H9 (cell line): ENCODE measurements around the gene BRCA1. TPM values are rescaled to one million over a fixed set of nuclear protein-coding genes. Genes with fewer than 3 reads are reported as not detected.

Experiments used
- DNase-seq: peaks from one replicate; pipeline ENCODE4 v3.0.0-alpha.2; 2017
- H2AFZ ChIP-seq: one replicate; pipeline ENCODE4 v1.6.1; 2013; ENCODE audit warnings: mild to moderate bottlenecking, low read length, control low read depth, moderate library complexity
- H2AK5ac ChIP-seq: 2 replicates; pipeline ENCODE4 v1.6.1; 2013; ENCODE audit warnings: low read length, control low read depth, mixed read lengths; ENCODE audit not compliant: insufficient read length
- H2BK120ac ChIP-seq: one replicate; pipeline ENCODE4 v1.6.1; 2013; ENCODE audit warnings: low read depth, mild to moderate bottlenecking, low read length, control low read depth, inconsistent platforms; ENCODE audit not compliant: poor library complexity, severe bottlenecking
- H2BK12ac ChIP-seq: 2 replicates; pipeline ENCODE4 v1.6.1; 2013; ENCODE audit warnings: low read length, control low read depth, mixed read lengths, low read depth; ENCODE audit not compliant: insufficient read length
- H2BK15ac ChIP-seq: 2 replicates; pipeline ENCODE4 v1.6.1; 2013; ENCODE audit warnings: low read depth, low read length, control low read depth
- H2BK20ac ChIP-seq: one replicate; pipeline ENCODE4 v1.6.1; 2013; ENCODE audit warnings: low read depth, mild to moderate bottlenecking, low read length, control low read depth, inconsistent platforms; ENCODE audit not compliant: poor library complexity, severe bottlenecking
- H2BK5ac ChIP-seq: 2 replicates; pipeline ENCODE4 v1.6.1; 2013; ENCODE audit warnings: low read length, control low read depth, mixed read lengths; ENCODE audit not compliant: insufficient read length
- H3K14ac ChIP-seq: 2 replicates; pipeline ENCODE4 v1.6.1; 2013; ENCODE audit warnings: low read length, control low read depth; ENCODE audit not compliant: insufficient read depth
- H3K18ac ChIP-seq: 2 replicates; pipeline ENCODE4 v1.6.1; 2013; ENCODE audit warnings: low read depth, mild to moderate bottlenecking, mixed read lengths, low read length, control low read depth; ENCODE audit not compliant: insufficient read length
- H3K23ac ChIP-seq: 2 replicates; pipeline ENCODE4 v1.6.1; 2013; ENCODE audit warnings: low read length, control low read depth, mixed read lengths, low read depth; ENCODE audit not compliant: insufficient read length
- H3K23me2 ChIP-seq: 2 replicates; pipeline ENCODE4 v1.6.1; 2013; ENCODE audit warnings: low read depth, mild to moderate bottlenecking, mixed read lengths, low read length, control low read depth; ENCODE audit not compliant: insufficient read length, poor library complexity, severe bottlenecking
- H3K27ac ChIP-seq: 2 replicates; pipeline ENCODE4 v1.5.1; 2013; ENCODE audit warnings: low read length, control low read depth, mixed read lengths, low read depth; ENCODE audit not compliant: insufficient read length
- H3K27me3 ChIP-seq: 2 replicates; pipeline ENCODE4 v1.6.1; 2013; ENCODE audit warnings: low read length, control low read depth, inconsistent platforms; ENCODE audit not compliant: insufficient read depth
- H3K4ac ChIP-seq: 2 replicates; pipeline ENCODE4 v1.6.1; 2013; ENCODE audit warnings: low read depth, mild to moderate bottlenecking, control low read depth, inconsistent platforms, low read length, moderate library complexity
- H3K4me1 ChIP-seq: 2 replicates; pipeline ENCODE4 v1.6.1; 2013; ENCODE audit warnings: low read length, control low read depth, inconsistent platforms; ENCODE audit not compliant: insufficient read depth
- H3K4me2 ChIP-seq: 2 replicates; pipeline ENCODE4 v1.6.1; 2013; ENCODE audit warnings: low read length, control low read depth, mixed read lengths; ENCODE audit not compliant: insufficient read length, insufficient read depth
- H3K56ac ChIP-seq: 2 replicates; pipeline ENCODE4 v1.6.1; 2013; ENCODE audit warnings: low read depth, mild to moderate bottlenecking, mixed read lengths, low read length, control low read depth; ENCODE audit not compliant: insufficient read length
- H3K79me1 ChIP-seq: 2 replicates; pipeline ENCODE4 v1.6.1; 2013; ENCODE audit warnings: low read depth, mild to moderate bottlenecking, moderate library complexity, low read length, control low read depth, inconsistent platforms; ENCODE audit not compliant: insufficient read depth, poor library complexity, severe bottlenecking
- H3K79me2 ChIP-seq: 2 replicates; pipeline ENCODE4 v1.6.1; 2013; ENCODE audit warnings: low read length, control low read depth, inconsistent platforms; ENCODE audit not compliant: insufficient read depth
- H3K9ac ChIP-seq: 2 replicates; pipeline ENCODE4 v1.6.1; 2013; ENCODE audit warnings: low read length, control low read depth, mixed read lengths; ENCODE audit not compliant: insufficient read length; ENCODE audit errors: extremely low read depth
- H3K9me3 ChIP-seq: one replicate; pipeline ENCODE4 v1.6.1; 2013; ENCODE audit warnings: low read depth, low read length, inconsistent platforms; ENCODE audit not compliant: control insufficient read depth
- H3T11ph ChIP-seq: one replicate; pipeline ENCODE4 v1.6.1; 2013; ENCODE audit warnings: mild to moderate bottlenecking, low read length, control low read depth, inconsistent platforms
- H4K20me1 ChIP-seq: one replicate; pipeline ENCODE4 v1.6.1; 2013; ENCODE audit not compliant: control insufficient read depth, insufficient read length, insufficient read depth
- H4K5ac ChIP-seq: 2 replicates; pipeline ENCODE4 v1.6.1; 2013; ENCODE audit warnings: low read depth, mild to moderate bottlenecking, mixed read lengths, low read length, control low read depth; ENCODE audit not compliant: insufficient read length
- H4K8ac ChIP-seq: replicated peaks from 2 replicates; pipeline ENCODE4 v1.6.1; 2013; ENCODE audit warnings: low read length, control low read depth, mixed read lengths, low read depth; ENCODE audit not compliant: insufficient read length
- H4K91ac ChIP-seq: 2 replicates; pipeline ENCODE4 v1.6.1; 2013; ENCODE audit warnings: low read depth, mild to moderate bottlenecking, moderate library complexity, mixed read lengths, low read length, control low read depth; ENCODE audit not compliant: insufficient read length
- H3K27ac Mint-ChIP-seq, 3 experiments: 2 replicates in 2 of 3; 3 replicates in 1 of 3; pipeline ENCODE4 v1.8.0; 2020 to 2021; ENCODE audit warnings: mixed read lengths in 3 of 3, mild to moderate bottlenecking in 1 of 3, moderate library complexity in 1 of 3
- H3K27me3 Mint-ChIP-seq: 2 replicates; pipeline ENCODE4 v1.8.0; 2021; ENCODE audit warnings: low read depth, mild to moderate bottlenecking, moderate library complexity, mixed read lengths
- H3K36me3 Mint-ChIP-seq, 3 experiments: 2 replicates in 2 of 3; 3 replicates in 1 of 3; pipeline ENCODE4 v1.8.0; 2020 to 2021; ENCODE audit warnings: low read depth in 3 of 3, mixed read lengths in 3 of 3; ENCODE audit not compliant: insufficient read depth in 1 of 3
- H3K4me1 Mint-ChIP-seq, 2 experiments: 2 replicates each; pipeline ENCODE4 v1.8.0; 2020; ENCODE audit warnings: mixed read lengths in 2 of 2
- H3K4me3 Mint-ChIP-seq, 2 experiments: 2 replicates in 1 of 2; 3 replicates in 1 of 2; pipeline ENCODE4 v1.8.0; 2020 to 2021; ENCODE audit warnings: mild to moderate bottlenecking in 2 of 2, mixed read lengths in 2 of 2, moderate library complexity in 1 of 2
- H3K9me3 Mint-ChIP-seq, 2 experiments: 2 replicates in 1 of 2; 3 replicates in 1 of 2; pipeline ENCODE4 v1.8.0; 2020; ENCODE audit warnings: mild to moderate bottlenecking in 2 of 2, mixed read lengths in 2 of 2, moderate library complexity in 1 of 2
- CTCF ChIP-seq: fragments of 200-600 bp; sonication (generic); conservative IDR thresholded peaks from 3 replicates; pipeline ENCODE4 v1.8.0; 2021; ENCODE audit warnings: antibody characterized with exemption, mild to moderate bottlenecking
- WGBS: extraction: QIAGEN DNeasy Blood & Tissue Kit; methylation state at CpG from one replicate; pipeline ENCODE4 v1.1.7; 2013; ENCODE audit warnings: missing lambda C conversion rate, low lambda C conversion rate, mixed read lengths; ENCODE audit not compliant: insufficient read length; ENCODE audit errors: extremely low coverage; 5-methylcytosine and 5-hydroxymethylcytosine counted together
- total RNA-seq: library from RNA; stranded (reverse); gene quantifications from 2 replicates; pipeline ENCODE4 v1.2.1, GENCODE V29; 2021

Gene BRCA1
- total RNA-seq, 1 experiment from 2014 or later, result 32.3 TPM

- Histone ChIP-seq H3K27me3 (no peaks in the 10 kb centered on the region), H2AFZ (no peak overlapping the region), H2BK120ac (no peak overlapping the region), H3K4me1 (peaks cover 10% of the 10 kb centered on the region; the same call in 1 of the 2 replicates), H4K91ac (no peak overlapping the region), H4K20me1 (no peaks in the 10 kb centered on the region), H3K23ac (no peak overlapping the region), H3K18ac (no peak overlapping the region), H3K9me3 (no peaks in the 10 kb centered on the region), H2BK20ac (no peak overlapping the region), H3K4ac (no peak overlapping the region), H2AK5ac (no peak overlapping the region), H3K56ac (no peak overlapping the region), H2BK5ac (no peak overlapping the region), H2BK15ac (no peak overlapping the region), H4K8ac (no peak overlapping the region), H2BK12ac (no peak overlapping the region), H3K9ac (no peak overlapping the region), H3K23me2 (peaks cover 12% of the 10 kb centered on the region), H3T11ph (no peak overlapping the region), H3K14ac (no peak overlapping the region), H3K79me1 (no peaks in the 10 kb centered on the region), H3K4me2 (no peak overlapping the region), H4K5ac (no peak overlapping the region), H3K27ac (no peak overlapping the region), H3K79me2 (no peaks in the 10 kb centered on the region)
- H3K27me3 Mint-ChIP-seq, result no peaks in the 10 kb centered on the region
- H3K4me1 Mint-ChIP-seq, result peaks cover 48 to 60% of the 10 kb centered on the region in 2 experiments
- no peaks in the 10 kb centered on the region for H3K9me3 Mint-ChIP-seq
- peak overlapping the region; percentile 50 to 67; a peak in 4 of 5 replicates for H3K4me3 Mint-ChIP-seq
- peaks cover 10 to 30% (median 25%) of the 10 kb centered on the region in 3 experiments; a peak in 6 of 7 replicates for H3K36me3 Mint-ChIP-seq
- no CpG with 5 or more reads among the region's 17 CpGs for WGBS
- TF ChIP-seq CTCF, result no peak
- peak overlapping the region; percentile 76 to 90 (median 85) for H3K27ac Mint-ChIP-seq
- DNase-seq, result no peak
These were observed 96.8 kb downstream of the BRCA1 start for GRCh38 chr17:43028221-43028861.
